OCI-LY3 (cell line): ENCODE data around the gene KCNIP1.

Experiments
- EZH2phosphoT487 ChIP-seq: fragments of 200-600 bp; shearing (Covaris generic); IDR thresholded peaks from 2 replicates; pipeline ENCODE4 v1.6.1; 2018; ENCODE audit warnings: antibody characterized with exemption, mixed run types, low read depth
- TF ChIP-seq, protein P1 (sequence below): fragments of 200-600, 300-600 bp; sonication (generic); IDR thresholded peaks from 2 replicates; pipeline ENCODE4 v1.5.1; 2014; ENCODE audit warnings: antibody characterized with exemption, low read length, low read depth

GRCh38 chr5:170747357-170747756, 243.5 kb downstream of the KCNIP1 start:
- TF ChIP-seq, protein P1, sequence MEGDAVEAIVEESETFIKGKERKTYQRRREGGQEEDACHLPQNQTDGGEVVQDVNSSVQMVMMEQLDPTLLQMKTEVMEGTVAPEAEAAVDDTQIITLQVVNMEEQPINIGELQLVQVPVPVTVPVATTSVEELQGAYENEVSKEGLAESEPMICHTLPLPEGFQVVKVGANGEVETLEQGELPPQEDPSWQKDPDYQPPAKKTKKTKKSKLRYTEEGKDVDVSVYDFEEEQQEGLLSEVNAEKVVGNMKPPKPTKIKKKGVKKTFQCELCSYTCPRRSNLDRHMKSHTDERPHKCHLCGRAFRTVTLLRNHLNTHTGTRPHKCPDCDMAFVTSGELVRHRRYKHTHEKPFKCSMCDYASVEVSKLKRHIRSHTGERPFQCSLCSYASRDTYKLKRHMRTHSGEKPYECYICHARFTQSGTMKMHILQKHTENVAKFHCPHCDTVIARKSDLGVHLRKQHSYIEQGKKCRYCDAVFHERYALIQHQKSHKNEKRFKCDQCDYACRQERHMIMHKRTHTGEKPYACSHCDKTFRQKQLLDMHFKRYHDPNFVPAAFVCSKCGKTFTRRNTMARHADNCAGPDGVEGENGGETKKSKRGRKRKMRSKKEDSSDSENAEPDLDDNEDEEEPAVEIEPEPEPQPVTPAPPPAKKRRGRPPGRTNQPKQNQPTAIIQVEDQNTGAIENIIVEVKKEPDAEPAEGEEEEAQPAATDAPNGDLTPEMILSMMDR = no peak
- TF ChIP-seq EZH2phosphoT487 = no peak
